ENCODE results near the gene OR1D5. TPM values are rescaled to one million over a fixed set of nuclear protein-coding genes. Genes with fewer than 3 reads are reported as not detected.
A peak's percentile ranks its signal among the peaks of the same experiment; 100 is the strongest.

OR1D5 gene
- total RNA-seq, 1 experiment from 2014 or later = not detected

DNA sequence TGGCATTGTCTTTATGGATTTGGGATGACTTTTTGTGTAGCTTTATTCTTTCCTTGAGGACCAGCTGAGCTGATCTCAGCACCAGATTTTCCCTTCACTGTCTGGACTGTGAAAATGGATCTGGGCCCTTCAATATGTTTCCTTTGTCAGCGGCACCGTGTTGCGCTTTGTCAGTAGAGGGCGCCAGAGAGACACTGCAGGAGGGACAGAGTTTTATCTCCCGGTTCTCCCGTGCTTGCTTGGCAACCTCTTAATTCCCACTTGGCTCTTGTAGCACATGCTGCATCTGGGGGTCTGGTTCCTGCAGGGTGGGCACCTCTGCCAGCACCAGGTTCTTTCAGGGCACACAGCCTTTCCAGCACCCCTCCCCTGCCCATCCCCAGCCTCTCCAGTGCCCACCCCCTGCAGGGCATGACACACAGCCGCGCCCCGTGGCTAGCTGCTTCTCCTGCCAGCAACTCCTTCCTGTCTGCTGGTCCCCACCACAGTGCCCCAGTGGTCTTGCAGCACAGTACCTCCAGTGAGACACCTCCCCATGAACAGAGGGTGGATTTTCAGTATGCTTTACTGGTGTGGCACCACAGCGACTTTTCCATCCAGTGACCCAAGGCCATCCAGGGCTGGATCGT is 19.6 kb downstream of the OR1D5 start:
- intact Hi-C loops (cut with micrococcal nuclease; ENCODE audit: unreplicated experiment) = loop anchor here (10.0 kb wide), 1 partner anchor 291 kb away; no protein-coding TSS in a partner anchor
- Mint-ChIP-seq H3K27me3 (ENCODE audit: insufficient read depth, unreplicated experiment) (peaks cover 17% of the 10 kb centered on the region), H3K4me1 (ENCODE audit: low read depth, unreplicated experiment) (no peaks in the 10 kb centered on the region), H3K27ac (ENCODE audit: unreplicated experiment) (no peak overlapping the region), H3K4me3 (ENCODE audit: unreplicated experiment) (no peak overlapping the region), H3K36me3 (ENCODE audit: insufficient read depth, unreplicated experiment) (peaks cover 2% of the 10 kb centered on the region), H3K9me3 (ENCODE audit: unreplicated experiment) (peaks cover 13% of the 10 kb centered on the region)
- H3K36me3 ChIP-seq (ENCODE audit: control insufficient read depth, insufficient read depth, low read length) = no peaks in the 10 kb centered on the region
- CTCF ChIA-PET = interaction anchor here (0.5 to 1.2 kb wide), 3 partner anchors 11 to 224 kb away, joined by 4 read pairs; no protein-coding TSS in a partner anchor
- H3K27me3 ChIP-seq (replicated peaks; ENCODE audit: control insufficient read depth, insufficient read depth, low read length) = no peaks in the 10 kb centered on the region
- no peak overlapping the region for H3K4me3 ChIP-seq (ENCODE audit: low read depth, low read length)
- peak in 1 of 2 experiments; percentile 75 for DNase-seq
- TF ChIP-seq, protein P1, sequence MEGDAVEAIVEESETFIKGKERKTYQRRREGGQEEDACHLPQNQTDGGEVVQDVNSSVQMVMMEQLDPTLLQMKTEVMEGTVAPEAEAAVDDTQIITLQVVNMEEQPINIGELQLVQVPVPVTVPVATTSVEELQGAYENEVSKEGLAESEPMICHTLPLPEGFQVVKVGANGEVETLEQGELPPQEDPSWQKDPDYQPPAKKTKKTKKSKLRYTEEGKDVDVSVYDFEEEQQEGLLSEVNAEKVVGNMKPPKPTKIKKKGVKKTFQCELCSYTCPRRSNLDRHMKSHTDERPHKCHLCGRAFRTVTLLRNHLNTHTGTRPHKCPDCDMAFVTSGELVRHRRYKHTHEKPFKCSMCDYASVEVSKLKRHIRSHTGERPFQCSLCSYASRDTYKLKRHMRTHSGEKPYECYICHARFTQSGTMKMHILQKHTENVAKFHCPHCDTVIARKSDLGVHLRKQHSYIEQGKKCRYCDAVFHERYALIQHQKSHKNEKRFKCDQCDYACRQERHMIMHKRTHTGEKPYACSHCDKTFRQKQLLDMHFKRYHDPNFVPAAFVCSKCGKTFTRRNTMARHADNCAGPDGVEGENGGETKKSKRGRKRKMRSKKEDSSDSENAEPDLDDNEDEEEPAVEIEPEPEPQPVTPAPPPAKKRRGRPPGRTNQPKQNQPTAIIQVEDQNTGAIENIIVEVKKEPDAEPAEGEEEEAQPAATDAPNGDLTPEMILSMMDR (IDR thresholded peaks at IDR 0.05; ENCODE audit: insufficient read depth in 1 of 2, low read depth in 1 of 2, low read length in 1 of 2, severe bottlenecking in 1 of 2, unreplicated experiment in 1 of 2) = peak; percentile 64 to 73
- H3K4me1 ChIP-seq = no peaks in the 10 kb centered on the region
- BruUV-seq (replicated peaks) = no TSS peak
- H3K9me3 ChIP-seq = no peaks in the 10 kb centered on the region; the same call in 1 of the 2 replicates
- POLR2A ChIA-PET = no interaction called here

DNA sequence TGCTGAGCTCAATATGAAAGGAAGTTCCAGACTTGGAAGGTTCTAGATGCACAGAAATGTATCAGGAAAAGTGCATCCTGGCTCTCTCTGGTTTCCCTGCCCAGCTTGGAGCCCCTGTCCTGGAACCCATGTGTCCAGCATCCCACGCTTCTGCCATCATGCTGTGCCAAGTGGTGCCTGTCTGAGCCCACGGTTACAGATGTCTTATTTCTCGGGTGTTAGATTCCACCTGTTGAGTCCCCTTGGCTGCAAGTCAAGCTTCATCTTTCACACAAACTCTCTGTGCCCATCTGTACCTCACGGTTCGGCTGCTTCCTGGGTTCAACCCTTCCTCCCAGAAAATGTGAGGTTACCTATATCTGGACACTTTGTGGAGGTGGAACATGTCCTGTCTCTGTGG is 22.5 kb downstream of the OR1D5 start:
- ChIA-PET POLR2A (no interaction called here), CTCF (interaction anchor here (0.6 to 0.7 kb wide), 3 partner anchors 8 to 258 kb away, joined by 3 to 4 read pairs (median 3); no protein-coding TSS in a partner anchor)
- intact Hi-C loops (cut with micrococcal nuclease; ENCODE audit: unreplicated experiment) = loop anchor here (10.0 kb wide), 1 partner anchor 294 kb away; no protein-coding TSS in a partner anchor
- Histone ChIP-seq H3K9me3 (no peaks in the 10 kb centered on the region; the same call in 1 of the 2 replicates), H3K36me3 (ENCODE audit: control insufficient read depth, insufficient read depth, low read length) (no peaks in the 10 kb centered on the region), H3K4me3 (ENCODE audit: low read depth, low read length) (no peak overlapping the region), H3K27me3 (replicated peaks; ENCODE audit: control insufficient read depth, insufficient read depth, low read length) (no peaks in the 10 kb centered on the region), H3K4me1 (no peaks in the 10 kb centered on the region)
- Mint-ChIP-seq H3K9me3 (ENCODE audit: unreplicated experiment) (peaks cover 13% of the 10 kb centered on the region), H3K27me3 (ENCODE audit: insufficient read depth, unreplicated experiment) (peaks cover 15% of the 10 kb centered on the region), H3K27ac (ENCODE audit: unreplicated experiment) (no peak overlapping the region), H3K4me3 (ENCODE audit: unreplicated experiment) (no peak overlapping the region), H3K4me1 (ENCODE audit: low read depth, unreplicated experiment) (no peaks in the 10 kb centered on the region), H3K36me3 (ENCODE audit: insufficient read depth, unreplicated experiment) (no peaks in the 10 kb centered on the region)
- BruUV-seq (replicated peaks) = no TSS peak
- no peak for DNase-seq
- TF ChIP-seq, protein P1 (IDR thresholded peaks at IDR 0.05; ENCODE audit: insufficient read depth in 1 of 2, low read depth in 1 of 2, low read length in 1 of 2, severe bottlenecking in 1 of 2, unreplicated experiment in 1 of 2) = no peak

DNA sequence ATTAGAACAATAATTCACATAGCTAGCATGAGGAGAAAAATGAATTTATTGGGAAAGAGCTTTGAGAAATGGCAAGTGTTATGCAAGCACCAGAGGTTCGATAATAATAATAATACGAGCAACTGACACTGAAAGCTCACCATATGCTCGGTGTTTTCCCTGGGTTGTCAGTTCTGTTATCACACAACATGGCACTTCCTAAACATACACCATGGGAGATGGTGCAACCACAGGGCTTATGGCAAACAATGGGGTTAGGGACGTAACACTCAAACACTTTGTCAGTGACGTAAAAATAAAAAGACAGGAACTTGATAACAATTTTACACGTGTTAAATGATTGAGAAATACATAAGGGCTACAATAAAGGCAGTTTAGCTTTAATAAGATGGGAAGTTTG is 23.7 kb downstream of the OR1D5 start:
- Mint-ChIP-seq H3K27me3 (ENCODE audit: insufficient read depth, unreplicated experiment) (peaks cover 13% of the 10 kb centered on the region), H3K36me3 (ENCODE audit: insufficient read depth, unreplicated experiment) (no peaks in the 10 kb centered on the region), H3K27ac (ENCODE audit: unreplicated experiment) (no peak overlapping the region), H3K4me3 (ENCODE audit: unreplicated experiment) (no peak overlapping the region), H3K4me1 (ENCODE audit: low read depth, unreplicated experiment) (no peaks in the 10 kb centered on the region), H3K9me3 (ENCODE audit: unreplicated experiment) (peaks cover 12% of the 10 kb centered on the region)
- Histone ChIP-seq H3K4me1 (no peaks in the 10 kb centered on the region), H3K4me3 (ENCODE audit: low read depth, low read length) (no peak overlapping the region), H3K27me3 (replicated peaks; ENCODE audit: control insufficient read depth, insufficient read depth, low read length) (no peaks in the 10 kb centered on the region), H3K36me3 (ENCODE audit: control insufficient read depth, insufficient read depth, low read length) (no peaks in the 10 kb centered on the region), H3K9me3 (no peaks in the 10 kb centered on the region; the same call in 1 of the 2 replicates)
- no TSS peak for BruUV-seq (replicated peaks)
- CTCF ChIA-PET = no interaction called here
- TF ChIP-seq, protein P1 (IDR thresholded peaks at IDR 0.05; ENCODE audit: insufficient read depth in 1 of 2, low read depth in 1 of 2, low read length in 1 of 2, severe bottlenecking in 1 of 2, unreplicated experiment in 1 of 2) = no peak
- intact Hi-C loops (cut with micrococcal nuclease; ENCODE audit: unreplicated experiment) = loop anchor here (10.0 kb wide), 1 partner anchor 295 kb away; no protein-coding TSS in a partner anchor
- DNase-seq = no peak
- POLR2A ChIA-PET = no interaction called here
